HepG2 (cell line): ENCODE data around the gene CHKB. TPM values are rescaled to one million over a fixed set of nuclear protein-coding genes. Genes with fewer than 3 reads are reported as not detected.

Experiments used
- GTF2F1 ChIP-seq: fragments of 150-350 bp; IDR thresholded peaks from 2 replicates; pipeline ENCODE4 v1.6.1; 2014; ENCODE audit warnings: low read length
- KIAA2018 ChIP-seq: sonication (generic); formaldehyde crosslinking; IDR thresholded peaks from 2 replicates; pipeline ENCODE4 v1.5.0; 2020; ENCODE audit warnings: mild to moderate bottlenecking, missing genetic modification reagents, borderline replicate concordance
- PPARG ChIP-seq: conservative IDR thresholded peaks from 2 replicates; pipeline ENCODE4 v1.6.1; 2016; ENCODE audit warnings: missing biosample characterization, missing genetic modification reagents
- SKIL ChIP-seq: sonication (generic); formaldehyde crosslinking; IDR thresholded peaks from 2 replicates; pipeline ENCODE4 v1.8.0; 2022; ENCODE audit warnings: missing genetic modification reagents, mild to moderate bottlenecking, moderate library complexity, borderline replicate concordance
- ZBTB1 ChIP-seq: sonication (generic); formaldehyde crosslinking; IDR thresholded peaks from 2 replicates; pipeline ENCODE4 v1.4.0; 2020; ENCODE audit warnings: missing genetic modification reagents, borderline replicate concordance
- ZBTB2 ChIP-seq: sonication (generic); formaldehyde crosslinking; IDR thresholded peaks from 2 replicates; pipeline ENCODE4 v1.8.0; 2022; ENCODE audit warnings: low read depth, missing genetic modification reagents
- ZNF18 ChIP-seq: sonication (generic); formaldehyde crosslinking; IDR thresholded peaks from 2 replicates; pipeline ENCODE4 v1.8.0; 2022; ENCODE audit warnings: mild to moderate bottlenecking, missing genetic modification reagents; ENCODE audit not compliant: insufficient replicate concordance
- ZNF354B ChIP-seq: sonication (generic); formaldehyde crosslinking; IDR thresholded peaks from 2 replicates; pipeline ENCODE4 v1.8.0; 2022; ENCODE audit warnings: mild to moderate bottlenecking, missing genetic modification reagents
- ZNF75D ChIP-seq: sonication (generic); formaldehyde crosslinking; IDR thresholded peaks from 2 replicates; pipeline ENCODE4 v1.8.1; 2023; ENCODE audit warnings: missing genetic modification reagents, mild to moderate bottlenecking, borderline replicate concordance
- ZNF780A ChIP-seq: sonication (generic); formaldehyde crosslinking; IDR thresholded peaks from 2 replicates; pipeline ENCODE4 v1.8.0; 2022; ENCODE audit warnings: mild to moderate bottlenecking, missing genetic modification reagents, moderate library complexity
- polyA plus RNA-seq, 8 experiments: library from polyadenylated mRNA; depleted of rRNA in 3 of 8; stranded (reverse) in 7 of 8; unstranded in 1 of 8; fragments of >200 nt; fragmentation: Illumina TruSeq in 4 of 8; extraction: Trizol in 4 of 8; gene quantifications; 2 replicates each; pipeline versions ENCODE4 v1.2.1 to v1.2.3, GENCODE V29; 2011 to 2016; ENCODE audit warnings: low read depth in 4 of 8, missing spikeins in 1 of 8, mixed read lengths in 1 of 8; ENCODE audit not compliant: insufficient read depth in 1 of 8
- total RNA-seq, 5 experiments: library from RNA; depleted of rRNA; stranded (reverse); fragments of >200 nt; fragmentation: Illumina TruSeq; extraction: Trizol; gene quantifications; 2 replicates each; pipeline ENCODE4 v1.2.3, GENCODE V29; 2016; ENCODE audit warnings: low read depth in 1 of 5
- TF ChIP-seq, protein P1 (sequence below): sonication (generic); formaldehyde crosslinking; IDR thresholded peaks from 2 replicates; pipeline ENCODE4 v1.5.0; 2020; ENCODE audit warnings: mild to moderate bottlenecking, missing genetic modification reagents

Gene CHKB
- total and polyA plus RNA-seq, 2 of the 13 experiments (the other 11 are each of a cell fraction or from before 2014, with no cell fraction given): 24.5 to 42.7 TPM

DNA sequence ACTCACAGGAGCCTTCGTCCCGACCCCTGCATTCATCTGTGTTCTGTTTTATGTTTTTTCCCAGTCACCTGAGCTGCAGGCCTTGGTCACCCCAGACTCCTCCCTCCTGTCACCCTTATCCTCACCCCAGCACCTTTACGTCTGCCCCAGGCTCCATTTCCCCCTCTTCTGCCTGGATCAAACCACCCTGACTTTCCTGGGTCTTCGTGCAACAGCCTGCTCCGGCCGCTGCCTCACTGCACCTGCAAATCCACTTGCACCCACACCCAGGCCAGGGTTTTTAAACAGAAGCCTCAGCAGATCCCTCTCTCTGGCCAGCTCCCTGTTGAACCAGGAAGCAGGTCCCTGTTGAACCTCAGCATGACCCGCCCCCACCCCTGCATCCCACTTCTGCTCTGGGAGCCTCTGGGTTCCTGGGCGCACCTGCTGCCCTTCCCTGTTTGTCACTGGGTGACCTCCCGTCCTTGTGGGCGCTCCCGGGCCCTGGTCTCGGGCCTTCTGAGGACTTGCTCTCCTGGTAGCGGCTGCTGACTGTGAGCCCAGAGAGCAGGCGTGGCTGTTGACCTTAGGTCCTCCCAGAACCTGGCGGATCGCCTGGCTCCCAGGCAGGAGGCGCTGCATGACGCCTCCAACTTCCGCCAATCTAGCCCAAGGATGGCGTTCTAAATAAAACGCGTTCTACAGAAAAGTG lies 30.8 kb upstream of the CHKB start (continued):
- no peak for TF ChIP-seq SKIL (CRISPR knock-in tag)
- TF ChIP-seq ZBTB2 (CRISPR knock-in tag): no peak
- no peak for TF ChIP-seq ZNF780A
- no peak for TF ChIP-seq ZBTB1 (CRISPR knock-in tag)
- TF ChIP-seq ZNF18 (CRISPR knock-in tag): no peak
- TF ChIP-seq ZNF354B (CRISPR knock-in tag): no peak
- no peak for TF ChIP-seq ZNF75D
- 0 out of 2 replicates have a peak, but pooled peaks have one; percentile 15 for TF ChIP-seq PPARG (CRISPR knock-in tag)
- TF ChIP-seq KIAA2018 (CRISPR knock-in tag): no peak
- TF ChIP-seq, protein P1, sequence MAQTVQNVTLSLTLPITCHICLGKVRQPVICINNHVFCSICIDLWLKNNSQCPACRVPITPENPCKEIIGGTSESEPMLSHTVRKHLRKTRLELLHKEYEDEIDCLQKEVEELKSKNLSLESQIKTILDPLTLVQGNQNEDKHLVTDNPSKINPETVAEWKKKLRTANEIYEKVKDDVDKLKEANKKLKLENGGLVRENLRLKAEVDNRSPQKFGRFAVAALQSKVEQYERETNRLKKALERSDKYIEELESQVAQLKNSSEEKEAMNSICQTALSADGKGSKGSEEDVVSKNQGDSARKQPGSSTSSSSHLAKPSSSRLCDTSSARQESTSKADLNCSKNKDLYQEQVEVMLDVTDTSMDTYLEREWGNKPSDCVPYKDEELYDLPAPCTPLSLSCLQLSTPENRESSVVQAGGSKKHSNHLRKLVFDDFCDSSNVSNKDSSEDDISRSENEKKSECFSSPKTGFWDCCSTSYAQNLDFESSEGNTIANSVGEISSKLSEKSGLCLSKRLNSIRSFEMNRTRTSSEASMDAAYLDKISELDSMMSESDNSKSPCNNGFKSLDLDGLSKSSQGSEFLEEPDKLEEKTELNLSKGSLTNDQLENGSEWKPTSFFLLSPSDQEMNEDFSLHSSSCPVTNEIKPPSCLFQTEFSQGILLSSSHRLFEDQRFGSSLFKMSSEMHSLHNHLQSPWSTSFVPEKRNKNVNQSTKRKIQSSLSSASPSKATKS: no peak
- no peak for TF ChIP-seq GTF2F1
